HUES48 (cell line): Measurements from ENCODE around the gene TSPO2.

ENCODE experiments used
- H3K27ac ChIP-seq: one replicate; pipeline ENCODE4 v1.7.0; 2013; ENCODE audit warnings: low read depth, low read length, inconsistent platforms
- H3K27me3 ChIP-seq: 2 replicates; pipeline ENCODE4 v1.6.1; 2013; ENCODE audit warnings: mild to moderate bottlenecking, low read length; ENCODE audit not compliant: control insufficient read depth, insufficient read depth
- H3K36me3 ChIP-seq: 2 replicates; pipeline ENCODE4 v1.6.1; 2013; ENCODE audit warnings: low read length; ENCODE audit not compliant: control insufficient read depth, insufficient read depth
- H3K4me1 ChIP-seq: 2 replicates; pipeline ENCODE4 v1.6.1; 2013; ENCODE audit warnings: mild to moderate bottlenecking, low read length; ENCODE audit not compliant: control insufficient read depth, insufficient read depth
- H3K4me3 ChIP-seq: 2 replicates; pipeline ENCODE4 v1.5.1; 2013; ENCODE audit warnings: mild to moderate bottlenecking, low read depth, low read length
- H3K9ac ChIP-seq: 2 replicates; pipeline ENCODE4 v1.6.1; 2013; ENCODE audit warnings: mild to moderate bottlenecking, low read depth, low read length, moderate library complexity
- H3K9me3 ChIP-seq: 2 replicates; pipeline ENCODE4 v1.6.1; 2013; ENCODE audit warnings: low read length; ENCODE audit not compliant: control insufficient read depth, insufficient read depth

The TSPO2 gene

DNA sequence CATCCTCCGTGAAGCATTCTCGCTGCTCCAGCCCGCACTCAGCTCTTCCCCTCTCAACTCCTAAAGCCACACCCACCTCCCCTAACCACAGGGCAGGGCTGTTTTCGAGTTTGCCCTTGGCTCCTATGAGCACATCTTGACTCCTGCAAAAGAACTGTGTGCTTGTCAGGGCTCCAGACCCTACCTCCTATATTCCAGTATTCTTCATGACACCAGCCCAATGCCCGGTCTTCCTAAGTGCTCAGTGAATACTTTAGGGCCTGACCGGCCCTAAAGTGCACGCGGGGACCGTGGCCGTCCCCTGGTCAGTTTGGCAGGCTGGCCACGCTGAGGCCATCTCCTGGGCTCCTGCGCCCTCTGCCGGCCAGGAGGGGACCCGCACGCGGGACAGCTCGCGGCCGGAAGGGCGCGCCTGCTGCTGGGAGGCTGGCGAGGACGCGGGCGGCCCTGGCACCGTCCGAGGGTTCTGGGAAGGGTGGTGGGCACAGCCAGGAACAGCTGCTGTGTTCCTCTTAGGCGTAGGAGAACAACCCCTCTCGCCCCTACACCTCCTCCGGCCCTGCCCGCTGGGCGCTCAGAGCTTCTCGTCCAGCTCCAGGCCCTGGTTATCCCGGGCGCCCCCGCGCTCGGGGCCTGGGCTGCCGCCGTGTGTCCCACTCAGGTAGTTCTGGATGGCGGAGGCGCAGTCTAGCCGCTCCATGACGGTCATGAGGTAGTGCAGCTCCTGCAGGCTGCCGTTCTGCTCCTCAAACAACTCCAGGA is 14.3 kb upstream of the TSPO2 start:
- peaks cover 19% of the 10 kb centered on the region for H3K4me1 ChIP-seq
- no peaks in the 10 kb centered on the region for H3K27me3 ChIP-seq
- H3K27ac ChIP-seq = peak overlapping the region; percentile 11
- H3K9ac ChIP-seq = peak overlapping the region; percentile 67
- H3K36me3 ChIP-seq = no peaks in the 10 kb centered on the region
- peak overlapping the region; percentile 72 for H3K4me3 ChIP-seq
- no peaks in the 10 kb centered on the region for H3K9me3 ChIP-seq

DNA sequence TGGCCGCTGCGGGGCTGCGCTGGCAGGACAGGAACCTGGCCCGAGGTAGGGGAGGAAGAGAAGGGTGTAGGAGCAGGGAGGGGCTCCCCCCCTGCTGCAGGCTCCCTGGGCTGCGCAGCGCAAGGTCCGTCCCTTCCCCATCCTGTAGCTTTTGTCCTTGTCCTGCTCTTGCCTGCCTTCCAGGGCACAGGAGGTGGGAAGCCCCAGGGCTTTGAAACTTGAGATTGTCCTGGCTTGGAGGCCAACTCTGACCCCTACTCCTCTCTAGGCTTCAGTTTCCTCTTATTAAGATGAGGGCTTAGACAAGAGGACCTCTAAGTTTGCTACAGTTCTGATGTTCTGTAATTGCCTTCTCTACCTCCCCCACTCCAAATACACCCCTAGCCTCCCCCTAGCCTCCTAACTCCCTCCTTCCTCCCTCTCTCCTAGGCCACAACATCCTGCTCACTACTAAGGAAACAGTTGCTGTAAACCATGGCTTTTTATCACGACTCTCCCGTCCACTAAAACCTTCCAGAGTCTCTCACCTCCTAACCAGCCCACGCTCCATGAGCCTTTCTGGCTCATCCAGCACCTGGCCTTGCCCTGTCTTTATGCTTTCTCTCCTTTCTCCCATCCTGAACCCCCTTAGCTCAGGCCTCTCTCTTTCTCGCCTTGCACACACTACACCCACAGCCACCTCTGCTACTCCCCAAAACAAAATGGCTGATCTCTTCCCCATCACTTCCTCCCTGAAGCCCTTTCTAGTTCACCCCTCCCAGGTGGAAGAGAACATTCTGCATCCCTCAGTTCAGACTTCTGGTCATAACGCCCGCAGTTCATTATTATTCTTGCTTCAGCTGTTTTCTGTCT is 13.5 kb upstream of the TSPO2 start:
- Histone ChIP-seq H3K36me3 (no peaks in the 10 kb centered on the region), H3K4me1 (peaks cover 19% of the 10 kb centered on the region), H3K9me3 (no peaks in the 10 kb centered on the region), H3K9ac (peak overlapping the region; percentile 67), H3K27me3 (no peaks in the 10 kb centered on the region), H3K4me3 (peak overlapping the region; percentile 72), H3K27ac (peak overlapping the region; percentile 11)

DNA sequence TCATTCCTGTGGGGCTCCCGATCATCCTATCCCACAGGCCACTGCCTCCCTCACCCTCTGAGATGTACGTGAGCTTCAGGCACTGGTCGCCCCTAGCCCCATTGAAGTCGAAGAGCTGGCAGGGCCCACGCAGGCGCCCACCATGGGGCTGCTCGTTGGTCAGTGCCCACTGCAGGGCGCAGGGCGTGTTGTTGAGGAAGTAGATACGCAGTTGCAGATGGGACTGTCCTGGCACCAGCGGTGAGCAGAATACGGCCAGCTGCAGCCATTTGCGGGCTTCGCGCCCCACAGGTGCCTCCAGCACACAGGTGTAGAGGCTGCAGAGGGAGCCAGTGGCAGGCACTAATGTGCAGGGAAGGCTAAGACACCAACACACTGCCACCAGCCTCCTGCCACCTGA is 9.4 kb upstream of the TSPO2 start:
- H3K27ac ChIP-seq = no peak overlapping the region
- H3K27me3 ChIP-seq = no peaks in the 10 kb centered on the region
- H3K4me1 ChIP-seq = peaks cover 10% of the 10 kb centered on the region
- H3K36me3 ChIP-seq = no peaks in the 10 kb centered on the region
- no peak overlapping the region for H3K4me3 ChIP-seq
- no peak overlapping the region for H3K9ac ChIP-seq
- no peaks in the 10 kb centered on the region for H3K9me3 ChIP-seq

DNA sequence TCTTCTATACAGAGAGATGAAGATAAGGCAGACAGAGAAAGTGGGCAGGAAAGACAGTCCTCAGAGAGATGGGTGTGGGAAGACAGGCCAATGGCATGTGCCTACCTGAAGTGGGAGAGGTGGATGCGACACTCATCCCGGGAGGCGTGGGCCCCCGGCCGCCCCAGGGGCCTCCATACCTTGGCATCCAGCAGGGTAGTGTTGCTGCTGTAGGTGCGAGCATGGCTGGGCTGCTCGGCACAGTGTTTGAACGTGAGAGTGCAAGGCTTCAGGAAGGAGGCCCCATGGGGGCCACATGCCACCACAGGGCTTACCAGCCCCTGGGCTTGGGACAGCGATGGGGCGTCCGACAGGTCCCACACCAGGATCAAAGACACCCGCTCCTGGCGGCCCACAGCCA is 8.5 kb upstream of the TSPO2 start:
- H3K36me3 ChIP-seq = no peaks in the 10 kb centered on the region
- H3K4me1 ChIP-seq = peaks cover 5% of the 10 kb centered on the region
- no peak overlapping the region for H3K9ac ChIP-seq
- H3K9me3 ChIP-seq = no peaks in the 10 kb centered on the region
- no peak overlapping the region for H3K27ac ChIP-seq
- H3K4me3 ChIP-seq = no peak overlapping the region
- H3K27me3 ChIP-seq = no peaks in the 10 kb centered on the region

DNA sequence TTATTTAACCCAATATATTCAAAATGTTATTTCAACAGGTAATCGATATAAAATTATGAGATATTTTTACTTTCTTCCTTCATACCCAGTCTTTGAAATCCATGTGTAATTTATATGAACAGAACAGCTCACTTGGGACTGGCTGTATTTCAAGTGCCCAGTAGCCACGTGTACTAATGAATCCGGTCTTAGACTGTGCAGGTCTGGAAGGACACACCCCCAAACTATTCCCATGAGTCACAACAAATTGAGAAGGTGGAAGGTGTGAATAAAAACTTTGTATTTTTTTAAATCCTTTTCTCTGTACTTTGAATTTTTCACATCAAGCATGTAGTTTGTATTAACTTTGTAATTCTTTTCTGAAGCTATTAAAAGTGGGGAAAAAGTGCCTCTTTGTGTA is 6.1 kb upstream of the TSPO2 start:
- Histone ChIP-seq H3K27ac (no peak overlapping the region), H3K9ac (no peak overlapping the region), H3K4me1 (peaks cover 6% of the 10 kb centered on the region; the same call in 1 of the 2 replicates), H3K9me3 (no peaks in the 10 kb centered on the region), H3K27me3 (no peaks in the 10 kb centered on the region), H3K36me3 (no peaks in the 10 kb centered on the region), H3K4me3 (no peak overlapping the region)

DNA sequence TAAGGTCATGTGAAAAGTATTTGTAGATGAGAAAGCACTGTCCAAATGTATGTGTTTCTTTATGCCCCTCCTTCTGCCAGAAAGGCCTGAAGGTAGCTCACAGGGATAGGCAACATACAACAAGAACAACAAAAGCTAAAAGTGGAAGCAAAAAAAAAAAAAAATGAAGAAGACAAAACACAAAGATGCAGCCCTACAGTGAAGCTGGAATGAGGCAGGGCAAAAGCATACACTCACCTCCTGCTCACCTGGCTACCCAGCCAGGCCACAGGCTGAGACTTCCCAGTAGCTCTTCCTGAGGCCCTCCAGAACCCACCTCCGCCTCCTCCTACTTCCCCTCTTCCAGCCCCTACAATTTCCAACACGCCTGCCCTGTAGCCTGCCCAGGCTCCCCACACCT is 5.7 kb upstream of the TSPO2 start:
- H3K9ac ChIP-seq = no peak overlapping the region
- H3K4me3 ChIP-seq = no peak overlapping the region
- no peak overlapping the region for H3K27ac ChIP-seq
- H3K4me1 ChIP-seq = peaks cover 6% of the 10 kb centered on the region; the same call in 1 of the 2 replicates
- no peaks in the 10 kb centered on the region for H3K27me3 ChIP-seq
- no peaks in the 10 kb centered on the region for H3K9me3 ChIP-seq
- H3K36me3 ChIP-seq = no peaks in the 10 kb centered on the region

DNA sequence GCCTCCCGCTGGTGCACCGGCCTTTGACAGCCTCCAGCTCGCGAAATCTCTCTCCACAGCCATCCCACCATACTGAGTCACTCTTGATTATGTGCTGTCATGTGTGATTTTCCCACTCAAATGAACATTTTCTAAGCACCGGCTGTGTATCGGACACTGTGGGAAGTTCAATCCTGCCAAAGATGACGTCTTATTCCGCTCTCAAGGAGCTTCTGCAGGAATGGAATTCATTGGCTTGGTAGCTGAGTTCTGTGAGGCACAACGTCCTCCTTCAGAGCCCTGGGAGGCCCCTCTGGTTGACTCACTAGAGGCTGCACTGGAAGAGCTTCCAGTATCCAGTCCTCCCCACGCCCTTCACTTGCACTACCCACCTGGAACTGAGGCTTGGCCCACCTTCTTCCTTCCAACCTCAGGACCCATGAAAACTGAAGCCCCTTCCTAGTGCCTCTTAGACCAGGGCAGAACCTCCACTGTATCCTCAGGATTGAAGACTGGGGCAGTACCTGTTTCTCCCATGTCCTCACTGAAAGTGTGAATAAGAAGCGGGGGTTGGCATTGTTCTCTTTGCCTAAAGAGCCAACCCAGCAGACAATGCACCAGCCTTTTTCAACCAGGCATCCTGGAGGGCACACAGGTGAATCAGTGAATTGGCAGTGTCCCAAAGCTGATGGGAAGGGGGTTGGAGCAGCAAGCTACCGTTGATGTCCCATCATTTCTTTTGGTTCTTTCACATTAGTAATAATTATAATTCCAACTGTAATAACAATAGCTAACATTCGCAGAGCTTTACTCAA is 5.0 kb upstream of the TSPO2 start:
- Histone ChIP-seq H3K4me1 (peaks cover 6% of the 10 kb centered on the region; the same call in 1 of the 2 replicates), H3K4me3 (no peak overlapping the region), H3K9ac (no peak overlapping the region), H3K27ac (no peak overlapping the region), H3K36me3 (no peaks in the 10 kb centered on the region), H3K27me3 (no peaks in the 10 kb centered on the region), H3K9me3 (no peaks in the 10 kb centered on the region)

DNA sequence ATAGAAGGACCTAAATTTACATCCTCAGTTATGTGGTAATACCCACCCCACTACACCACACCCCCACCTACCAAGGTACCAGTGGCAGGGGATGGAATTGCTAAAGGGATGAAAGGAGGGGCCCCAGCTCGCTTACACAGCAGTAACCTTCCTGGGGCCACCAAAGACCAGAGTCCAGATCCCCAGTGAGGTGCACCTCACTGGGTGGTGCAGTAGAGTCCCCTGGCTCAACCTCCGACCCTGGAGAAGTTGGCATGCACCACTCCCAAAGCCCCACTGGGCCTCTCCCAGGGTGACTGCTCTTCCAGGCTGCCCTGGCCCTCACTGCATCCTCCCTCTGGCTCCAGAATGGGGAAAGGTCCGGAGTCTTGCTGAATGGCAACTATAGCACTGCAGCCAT is 4.1 kb upstream of the TSPO2 start:
- Histone ChIP-seq H3K9ac (no peak overlapping the region), H3K4me1 (peaks cover 6% of the 10 kb centered on the region; the same call in 1 of the 2 replicates), H3K27me3 (no peaks in the 10 kb centered on the region), H3K9me3 (no peaks in the 10 kb centered on the region), H3K36me3 (no peaks in the 10 kb centered on the region), H3K4me3 (no peak overlapping the region), H3K27ac (no peak overlapping the region)

DNA sequence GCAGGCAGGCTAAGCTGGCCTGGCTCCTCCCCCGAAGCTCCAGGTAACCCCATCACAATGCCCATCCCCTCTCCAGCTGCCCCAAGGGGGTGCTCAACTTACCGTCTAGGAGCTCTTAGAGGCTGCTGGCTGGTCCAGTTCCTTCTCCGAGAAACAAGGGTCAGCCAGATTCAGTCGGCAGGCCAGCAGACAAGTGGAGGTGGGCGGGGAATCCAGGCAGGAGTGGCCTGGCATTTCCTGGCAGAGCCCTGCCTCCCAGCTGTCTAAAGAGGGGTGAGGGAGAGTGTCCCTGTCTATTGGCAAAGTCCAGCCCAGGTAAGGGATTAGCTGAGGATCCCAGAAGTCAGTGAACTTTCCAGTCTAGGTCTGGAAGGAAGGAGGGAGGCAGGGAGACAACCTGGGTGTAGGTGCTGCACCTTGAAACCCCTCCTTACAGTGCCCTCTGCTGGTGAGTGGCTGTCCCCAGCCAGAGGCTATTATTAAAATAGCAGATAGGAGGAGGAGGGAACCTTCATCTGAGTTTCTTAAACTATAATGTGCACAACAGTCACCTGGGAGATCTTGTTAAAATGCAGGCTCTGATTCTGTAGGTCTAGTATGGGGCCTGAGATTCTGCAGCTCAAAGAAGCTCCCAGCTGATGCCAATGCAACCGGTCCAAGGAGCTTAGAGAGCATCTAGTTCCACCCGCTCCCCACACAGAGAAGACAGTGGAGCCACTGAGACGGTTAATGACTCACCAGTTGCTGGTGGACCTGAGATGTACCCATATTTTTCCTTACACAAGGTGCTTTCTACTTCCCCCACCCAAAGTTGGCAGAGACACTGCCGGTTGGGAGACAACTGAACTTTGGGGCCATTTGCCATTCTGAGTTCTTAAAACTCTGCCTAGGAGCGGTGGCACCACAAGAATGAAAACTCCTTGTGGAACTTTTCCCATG is 2.9 kb upstream of the TSPO2 start, which contains the start of gene UNC5CL:
Gene UNC5CL (minus strand): TSS at position 162 of the 939 bp plus-strand sequence. CDS start 4,147 bp downstream, outside the sequence.
- Histone ChIP-seq H3K27me3 (no peaks in the 10 kb centered on the region), H3K4me3 (no peak within 1 kb of the TSS), H3K9ac (no peak within 1 kb of the TSS), H3K27ac (peak within 1 kb of the TSS; percentile 67), H3K36me3 (no peaks in the 10 kb centered on the region), H3K9me3 (no peaks in the 10 kb centered on the region), H3K4me1 (peaks cover 6% of the 10 kb centered on the region; the same call in 1 of the 2 replicates)
